ENCODE results near the gene RAB3GAP1.

- no peak for TF ChIP-seq CTCF (conservative IDR thresholded peaks at IDR 0.05; ENCODE audit: low read length)
- TF ChIP-seq EZH2phosphoT487 (IDR thresholded peaks at IDR 0.05; ENCODE audit: borderline replicate concordance, low read depth, low read length), result no peak
These were observed 105.8 kb downstream of the RAB3GAP1 start for GRCh38 chr2:135157856-135158255.
